ENCODE measurements around the gene BLNK. TPM values are rescaled to one million over a fixed set of nuclear protein-coding genes. Genes with fewer than 3 reads are reported as not detected.

The BLNK gene
- total RNA-seq, 1 donor from 2014 or later: 7.1 TPM

- no peak overlapping the region for H3K27ac Mint-ChIP-seq
- TF ChIP-seq, protein P1, sequence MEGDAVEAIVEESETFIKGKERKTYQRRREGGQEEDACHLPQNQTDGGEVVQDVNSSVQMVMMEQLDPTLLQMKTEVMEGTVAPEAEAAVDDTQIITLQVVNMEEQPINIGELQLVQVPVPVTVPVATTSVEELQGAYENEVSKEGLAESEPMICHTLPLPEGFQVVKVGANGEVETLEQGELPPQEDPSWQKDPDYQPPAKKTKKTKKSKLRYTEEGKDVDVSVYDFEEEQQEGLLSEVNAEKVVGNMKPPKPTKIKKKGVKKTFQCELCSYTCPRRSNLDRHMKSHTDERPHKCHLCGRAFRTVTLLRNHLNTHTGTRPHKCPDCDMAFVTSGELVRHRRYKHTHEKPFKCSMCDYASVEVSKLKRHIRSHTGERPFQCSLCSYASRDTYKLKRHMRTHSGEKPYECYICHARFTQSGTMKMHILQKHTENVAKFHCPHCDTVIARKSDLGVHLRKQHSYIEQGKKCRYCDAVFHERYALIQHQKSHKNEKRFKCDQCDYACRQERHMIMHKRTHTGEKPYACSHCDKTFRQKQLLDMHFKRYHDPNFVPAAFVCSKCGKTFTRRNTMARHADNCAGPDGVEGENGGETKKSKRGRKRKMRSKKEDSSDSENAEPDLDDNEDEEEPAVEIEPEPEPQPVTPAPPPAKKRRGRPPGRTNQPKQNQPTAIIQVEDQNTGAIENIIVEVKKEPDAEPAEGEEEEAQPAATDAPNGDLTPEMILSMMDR (IDR thresholded peaks at IDR 0.05; ENCODE audit: unreplicated experiment): no peak
- H3K27me3 Mint-ChIP-seq (ENCODE audit: low read depth): no peaks in the 10 kb centered on the region
- H3K36me3 Mint-ChIP-seq: peaks cover 7% of the 10 kb centered on the region
- H3K4me1 Mint-ChIP-seq: no peaks in the 10 kb centered on the region
- H3K4me3 Mint-ChIP-seq: no peak overlapping the region
- no peak for DNase-seq (ENCODE audit: low spot score in 2 of 2, unreplicated experiment in 2 of 2)
- H3K9me3 Mint-ChIP-seq: peaks cover 43% of the 10 kb centered on the region
These were observed 82.9 kb downstream of the BLNK start for GRCh38 chr10:96188421-96188820.

DNA sequence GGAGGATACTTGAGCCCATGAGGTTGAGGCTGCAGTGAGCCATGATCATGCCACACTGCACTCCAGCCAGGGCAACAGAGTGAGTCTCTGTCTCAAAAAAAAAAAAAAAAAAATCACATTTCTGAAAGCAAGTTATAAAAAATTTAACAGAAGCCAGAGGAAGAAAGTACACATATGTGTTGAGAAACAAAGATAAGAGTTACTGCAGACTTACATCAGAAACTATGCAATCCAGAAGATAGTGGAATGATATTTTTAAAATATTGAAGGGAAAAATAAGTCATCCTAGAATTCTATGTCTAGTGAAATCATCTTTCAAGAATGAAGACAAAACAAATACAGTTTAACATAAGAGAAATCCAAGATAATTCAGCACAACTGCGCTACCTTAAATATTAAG lies 94.4 kb downstream of the BLNK start:
- TF ChIP-seq, protein P1 (IDR thresholded peaks at IDR 0.05; ENCODE audit: unreplicated experiment): no peak
- DNase-seq (ENCODE audit: low spot score in 2 of 2, unreplicated experiment in 2 of 2): no peak
- H3K27ac Mint-ChIP-seq: no peak overlapping the region
- no peaks in the 10 kb centered on the region for H3K4me1 Mint-ChIP-seq
- no peak overlapping the region for H3K4me3 Mint-ChIP-seq
- H3K36me3 Mint-ChIP-seq: peaks cover 1% of the 10 kb centered on the region
- H3K9me3 Mint-ChIP-seq: peaks cover 63% of the 10 kb centered on the region
- no peaks in the 10 kb centered on the region for H3K27me3 Mint-ChIP-seq (ENCODE audit: low read depth)

GRCh38 chr10:96172666-96173065 lies 98.7 kb downstream of the BLNK start:
- H3K9me3 Mint-ChIP-seq: peaks cover 74% of the 10 kb centered on the region
- H3K36me3 Mint-ChIP-seq: peaks cover 17% of the 10 kb centered on the region
- no peak overlapping the region for H3K4me3 Mint-ChIP-seq
- TF ChIP-seq, protein P1 (IDR thresholded peaks at IDR 0.05; ENCODE audit: unreplicated experiment): no peak
- DNase-seq (ENCODE audit: low spot score in 2 of 2, unreplicated experiment in 2 of 2): no peak
- H3K27ac Mint-ChIP-seq: no peak overlapping the region
- H3K4me1 Mint-ChIP-seq: no peaks in the 10 kb centered on the region
- no peaks in the 10 kb centered on the region for H3K27me3 Mint-ChIP-seq (ENCODE audit: low read depth)

GRCh38 chr10:96170230-96170629 lies 101.1 kb downstream of the BLNK start:
- peaks cover 78% of the 10 kb centered on the region for H3K9me3 Mint-ChIP-seq
- no peak overlapping the region for H3K27ac Mint-ChIP-seq
- no peaks in the 10 kb centered on the region for H3K27me3 Mint-ChIP-seq (ENCODE audit: low read depth)

GRCh38 chr10:96168546-96168945 lies 102.8 kb downstream of the BLNK start:
- no peak for DNase-seq (ENCODE audit: low spot score in 2 of 2, unreplicated experiment in 2 of 2)
- no peaks in the 10 kb centered on the region for H3K27me3 Mint-ChIP-seq (ENCODE audit: low read depth)
- no peaks in the 10 kb centered on the region for H3K4me1 Mint-ChIP-seq
- TF ChIP-seq, protein P1 (IDR thresholded peaks at IDR 0.05; ENCODE audit: unreplicated experiment): no peak
- no peak overlapping the region for H3K4me3 Mint-ChIP-seq
- no peak overlapping the region for H3K27ac Mint-ChIP-seq
- H3K9me3 Mint-ChIP-seq: peaks cover 62% of the 10 kb centered on the region
- peaks cover 45% of the 10 kb centered on the region for H3K36me3 Mint-ChIP-seq

More at GRCh38 chr10:96170230-96170629, 101.1 kb downstream of the BLNK start:
- TF ChIP-seq, protein P1 (IDR thresholded peaks at IDR 0.05; ENCODE audit: unreplicated experiment): no peak
- peaks cover 35% of the 10 kb centered on the region for H3K36me3 Mint-ChIP-seq
- no peak for DNase-seq (ENCODE audit: low spot score in 2 of 2, unreplicated experiment in 2 of 2)
- H3K4me1 Mint-ChIP-seq: no peaks in the 10 kb centered on the region
- H3K4me3 Mint-ChIP-seq: no peak overlapping the region

DNA sequence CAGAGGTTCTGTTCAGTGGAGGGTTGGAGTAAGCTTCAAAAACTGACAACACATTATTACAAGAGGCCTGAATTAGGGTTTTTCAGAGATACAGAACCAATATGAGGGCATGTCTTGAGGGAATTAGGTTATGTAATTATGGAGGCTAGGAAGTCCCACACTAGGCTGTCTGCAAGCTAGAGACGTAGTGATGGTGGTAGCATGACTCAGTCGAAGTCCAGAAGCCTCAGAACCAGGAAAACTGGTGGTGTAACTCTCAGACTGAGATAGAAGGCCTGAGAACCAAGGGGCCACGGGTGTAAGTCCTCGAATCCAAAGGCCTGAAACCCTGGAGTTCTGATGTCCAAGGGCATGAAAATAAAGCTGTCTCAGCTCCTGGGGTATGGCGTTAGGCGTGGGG lies 105.6 kb downstream of the BLNK start:
- Mint-ChIP-seq H3K9me3 (peaks cover 47% of the 10 kb centered on the region), H3K27ac (no peak overlapping the region), H3K4me3 (no peak overlapping the region), H3K27me3 (ENCODE audit: low read depth) (no peaks in the 10 kb centered on the region), H3K4me1 (no peaks in the 10 kb centered on the region), H3K36me3 (peaks cover 53% of the 10 kb centered on the region)
- TF ChIP-seq, protein P1 (IDR thresholded peaks at IDR 0.05; ENCODE audit: unreplicated experiment): no peak
- DNase-seq (ENCODE audit: low spot score in 2 of 2, unreplicated experiment in 2 of 2): no peak
